ENCODE measurements around the gene SCFD2.

SCFD2 gene

DNA sequence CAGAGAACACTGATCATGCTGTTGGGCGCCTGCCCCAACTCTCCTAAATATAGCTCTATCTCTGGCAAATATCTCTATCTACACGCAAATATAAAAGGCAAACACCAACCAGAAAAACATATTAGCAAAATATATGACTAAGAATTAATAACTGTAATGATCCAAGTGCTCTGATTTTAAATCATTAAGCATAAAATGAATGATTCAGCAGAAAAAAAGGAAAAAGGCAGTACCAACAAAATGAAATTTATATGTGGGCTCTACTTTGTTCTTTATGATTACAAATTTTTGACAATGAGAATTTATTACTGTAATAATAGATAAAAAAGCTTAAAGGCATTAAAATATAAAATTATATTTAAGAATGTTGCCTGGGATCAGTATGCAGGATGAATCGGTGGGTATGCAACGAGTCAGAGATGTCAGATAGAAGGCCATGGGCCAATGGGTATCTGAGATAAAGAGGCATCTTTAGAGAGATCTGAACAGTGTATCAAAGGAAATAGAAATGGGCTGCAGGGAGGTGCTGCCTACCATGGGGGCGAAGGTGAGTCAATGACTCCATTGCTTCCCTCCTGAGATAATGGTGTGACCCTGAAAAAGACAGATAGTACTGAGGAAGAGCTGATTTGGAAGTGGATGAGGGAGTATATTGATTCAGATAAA lies 234.8 kb downstream of the SCFD2 start:
- H3K27ac Mint-ChIP-seq = no peak overlapping the region
- no peaks in the 10 kb centered on the region for H3K27me3 Mint-ChIP-seq
- ATAC-seq (replicated peaks) (no peak), DNase-seq (no peak)
- peaks cover 0 to 4% of the 10 kb centered on the region in 2 donors for H3K4me1 Mint-ChIP-seq (ENCODE audit: low read depth in 2 of 2)
- H3K9me3 Mint-ChIP-seq = peaks cover 0 to 2% of the 10 kb centered on the region in 2 donors
- no peaks in the 10 kb centered on the region for H3K36me3 Mint-ChIP-seq (ENCODE audit: insufficient read depth)
- no peak overlapping the region for H3K4me3 Mint-ChIP-seq

DNA sequence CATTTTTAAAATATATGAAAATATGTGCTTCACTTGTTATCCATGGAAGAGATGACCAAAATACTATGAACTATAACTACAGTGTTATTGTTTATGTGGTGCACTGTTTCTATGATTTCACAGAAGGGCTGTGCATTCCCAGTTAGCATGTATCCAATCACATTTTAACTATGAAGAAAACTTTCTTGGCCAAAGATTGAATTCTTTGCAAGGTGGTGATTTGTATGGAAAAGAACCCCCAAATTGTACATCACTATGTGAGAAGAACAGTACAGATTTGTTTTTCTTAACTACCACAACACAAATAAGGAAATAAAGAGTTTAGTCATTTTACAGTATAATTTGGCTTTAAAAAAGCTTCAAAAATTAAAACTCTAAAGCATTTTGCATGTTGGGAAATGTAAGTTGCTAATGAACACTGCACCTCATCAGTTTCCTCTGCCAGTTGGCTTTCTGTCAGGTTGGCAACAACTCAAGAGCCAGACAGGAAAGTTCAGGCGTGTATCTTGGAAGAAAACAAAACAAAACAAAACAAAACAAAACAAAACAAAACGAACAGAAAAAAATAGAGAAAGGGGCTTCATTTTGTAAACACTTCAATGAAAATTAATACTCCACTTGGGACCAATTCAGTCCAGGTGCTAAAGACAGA lies 237.0 kb downstream of the SCFD2 start:
- H3K9me3 Mint-ChIP-seq = no peaks in the 10 kb centered on the region
- H3K27ac Mint-ChIP-seq = no peak overlapping the region
- no peak overlapping the region for H3K4me3 Mint-ChIP-seq
- H3K36me3 Mint-ChIP-seq (ENCODE audit: insufficient read depth) = no peaks in the 10 kb centered on the region
- DNase-seq = no peak
- ATAC-seq (replicated peaks) = no peak
- no peaks in the 10 kb centered on the region for H3K27me3 Mint-ChIP-seq
- peaks cover 0 to 1% of the 10 kb centered on the region in 2 donors for H3K4me1 Mint-ChIP-seq (ENCODE audit: low read depth in 2 of 2)

DNA sequence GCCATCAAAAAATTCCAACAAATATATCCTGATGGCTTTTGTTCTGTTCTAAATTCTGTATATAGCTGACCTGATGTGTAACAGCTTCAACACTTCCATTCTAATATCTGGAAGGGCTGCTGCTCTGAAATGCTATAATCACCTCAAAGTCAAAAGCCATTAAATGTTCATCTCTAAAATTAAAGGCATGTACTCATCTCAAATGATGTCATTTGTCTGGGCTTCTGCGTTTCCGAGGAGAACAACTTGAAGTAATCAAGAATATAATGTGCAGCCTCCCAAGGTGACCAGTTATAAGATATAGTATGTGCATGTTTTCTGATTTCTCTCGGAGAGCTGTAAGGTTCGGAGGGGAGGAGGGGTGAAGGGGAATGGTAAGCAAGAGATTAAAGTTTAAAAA lies 237.6 kb downstream of the SCFD2 start:
- H3K36me3 Mint-ChIP-seq (ENCODE audit: insufficient read depth) = no peaks in the 10 kb centered on the region
- no peak overlapping the region for H3K27ac Mint-ChIP-seq

DNA sequence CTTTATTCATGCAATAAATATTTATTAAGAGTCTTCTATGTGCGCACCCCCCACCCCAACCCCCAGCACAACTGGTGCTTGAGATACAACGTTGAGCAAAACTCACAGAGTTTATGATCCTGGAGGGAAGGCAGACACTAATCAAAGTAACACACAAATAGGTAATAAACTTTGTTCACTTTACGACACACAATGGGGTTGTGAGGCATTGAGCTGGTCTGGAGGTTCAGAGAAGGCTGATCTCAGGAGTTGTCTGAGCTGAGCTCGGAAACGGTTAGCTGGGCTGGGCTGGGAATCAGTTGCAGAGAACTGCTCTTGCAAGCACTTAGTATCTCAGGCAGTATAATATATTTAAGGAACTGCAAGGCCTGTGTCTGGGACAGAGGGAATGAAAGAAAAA lies 238.5 kb downstream of the SCFD2 start:
- peaks cover 0 to 2% of the 10 kb centered on the region in 2 donors for H3K4me1 Mint-ChIP-seq (ENCODE audit: low read depth in 2 of 2)
- no peak overlapping the region for H3K27ac Mint-ChIP-seq
- H3K27me3 Mint-ChIP-seq = no peaks in the 10 kb centered on the region
- DNase-seq = no peak
- ATAC-seq (replicated peaks) = no peak
- no peak overlapping the region for H3K4me3 Mint-ChIP-seq
- H3K9me3 Mint-ChIP-seq = no peaks in the 10 kb centered on the region
- H3K36me3 Mint-ChIP-seq (ENCODE audit: insufficient read depth) = no peaks in the 10 kb centered on the region

More for the DNA sequence above, 237.6 kb downstream of the SCFD2 start:
- DNase-seq = no peak
- Mint-ChIP-seq H3K9me3 (no peaks in the 10 kb centered on the region), H3K27me3 (no peaks in the 10 kb centered on the region), H3K4me3 (no peak overlapping the region), H3K4me1 (ENCODE audit: low read depth in 2 of 2) (no peaks in the 10 kb centered on the region)
- ATAC-seq (replicated peaks) = no peak

DNA sequence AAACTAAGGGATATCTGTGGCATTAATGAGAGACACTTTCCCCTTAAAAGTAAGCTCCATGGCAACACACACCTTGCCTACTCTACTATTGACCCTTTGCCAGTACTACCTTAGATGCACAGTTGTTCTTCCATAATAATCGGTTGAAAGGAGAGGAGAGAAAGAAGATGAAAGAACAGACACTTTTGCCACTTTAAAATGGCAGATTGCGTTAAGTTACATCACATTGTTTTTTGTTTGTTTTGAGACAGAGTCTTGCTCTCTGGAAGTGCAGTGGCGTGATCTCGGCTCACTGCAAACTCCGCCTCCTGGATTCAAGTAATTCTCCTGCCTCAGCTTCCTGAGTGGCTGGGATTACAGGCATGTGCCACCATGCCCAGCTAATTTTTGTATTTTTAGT lies 239.8 kb downstream of the SCFD2 start:
- no peaks in the 10 kb centered on the region for H3K36me3 Mint-ChIP-seq (ENCODE audit: insufficient read depth)
- H3K27ac Mint-ChIP-seq = no peak overlapping the region
- no peak for ATAC-seq (replicated peaks)
- H3K9me3 Mint-ChIP-seq = no peaks in the 10 kb centered on the region
- H3K27me3 Mint-ChIP-seq = no peaks in the 10 kb centered on the region
- DNase-seq = no peak
- H3K4me1 Mint-ChIP-seq (ENCODE audit: low read depth in 2 of 2) = peaks cover 0 to 2% of the 10 kb centered on the region in 2 donors
- no peak overlapping the region for H3K4me3 Mint-ChIP-seq

DNA sequence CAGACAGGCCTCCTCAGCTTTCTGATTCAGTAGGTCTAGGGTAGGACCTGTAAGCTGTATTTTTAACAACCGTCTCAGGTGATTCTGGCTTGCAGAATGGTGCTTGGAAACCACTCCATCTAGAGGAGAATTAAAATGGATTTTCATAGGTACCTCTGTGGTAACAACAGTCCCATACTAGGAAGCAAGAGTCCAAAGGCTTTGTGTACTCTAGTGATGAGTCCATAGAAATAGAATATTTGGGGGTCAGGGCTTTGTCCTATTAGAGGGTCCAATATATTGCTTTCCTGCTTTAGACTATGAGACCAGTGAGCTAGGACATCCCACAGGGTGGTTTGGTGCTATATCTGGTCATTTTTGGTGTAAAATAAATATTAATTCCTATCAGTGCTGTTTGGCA lies 242.0 kb downstream of the SCFD2 start:
- ATAC-seq (replicated peaks) (no peak), DNase-seq (no peak)
- Mint-ChIP-seq H3K36me3 (ENCODE audit: insufficient read depth) (no peaks in the 10 kb centered on the region), H3K4me3 (no peak overlapping the region), H3K4me1 (ENCODE audit: low read depth in 2 of 2) (peaks cover 0 to 2% of the 10 kb centered on the region in 2 donors), H3K9me3 (no peaks in the 10 kb centered on the region), H3K27ac (no peak overlapping the region), H3K27me3 (no peaks in the 10 kb centered on the region)

DNA sequence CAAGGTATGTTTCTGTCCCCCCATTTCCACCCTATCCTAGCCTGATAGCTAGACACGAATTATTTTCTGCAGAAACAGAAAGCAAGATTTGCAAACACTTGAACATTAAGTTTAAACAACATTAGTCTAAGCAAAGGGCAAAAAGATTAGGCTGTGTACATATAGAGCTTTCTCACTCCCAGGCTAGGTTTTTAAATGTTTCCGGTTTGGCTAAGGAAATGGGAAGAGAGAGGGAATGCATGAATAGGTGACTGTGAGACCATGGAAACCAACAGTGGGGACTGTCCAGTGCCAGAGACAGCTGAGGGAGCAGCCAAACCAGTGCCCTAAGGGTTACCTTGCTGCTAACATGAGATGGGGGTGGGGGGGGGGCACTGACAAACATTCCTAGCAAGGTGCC lies 242.7 kb downstream of the SCFD2 start:
- H3K4me1 Mint-ChIP-seq (ENCODE audit: low read depth in 2 of 2) = peaks cover 0 to 4% of the 10 kb centered on the region in 2 donors
- DNase-seq = no peak
- no peak for ATAC-seq (replicated peaks)
- no peak overlapping the region for H3K4me3 Mint-ChIP-seq
- H3K9me3 Mint-ChIP-seq = no peaks in the 10 kb centered on the region
- H3K27ac Mint-ChIP-seq = no peak overlapping the region
- no peaks in the 10 kb centered on the region for H3K27me3 Mint-ChIP-seq
- no peaks in the 10 kb centered on the region for H3K36me3 Mint-ChIP-seq (ENCODE audit: insufficient read depth)

DNA sequence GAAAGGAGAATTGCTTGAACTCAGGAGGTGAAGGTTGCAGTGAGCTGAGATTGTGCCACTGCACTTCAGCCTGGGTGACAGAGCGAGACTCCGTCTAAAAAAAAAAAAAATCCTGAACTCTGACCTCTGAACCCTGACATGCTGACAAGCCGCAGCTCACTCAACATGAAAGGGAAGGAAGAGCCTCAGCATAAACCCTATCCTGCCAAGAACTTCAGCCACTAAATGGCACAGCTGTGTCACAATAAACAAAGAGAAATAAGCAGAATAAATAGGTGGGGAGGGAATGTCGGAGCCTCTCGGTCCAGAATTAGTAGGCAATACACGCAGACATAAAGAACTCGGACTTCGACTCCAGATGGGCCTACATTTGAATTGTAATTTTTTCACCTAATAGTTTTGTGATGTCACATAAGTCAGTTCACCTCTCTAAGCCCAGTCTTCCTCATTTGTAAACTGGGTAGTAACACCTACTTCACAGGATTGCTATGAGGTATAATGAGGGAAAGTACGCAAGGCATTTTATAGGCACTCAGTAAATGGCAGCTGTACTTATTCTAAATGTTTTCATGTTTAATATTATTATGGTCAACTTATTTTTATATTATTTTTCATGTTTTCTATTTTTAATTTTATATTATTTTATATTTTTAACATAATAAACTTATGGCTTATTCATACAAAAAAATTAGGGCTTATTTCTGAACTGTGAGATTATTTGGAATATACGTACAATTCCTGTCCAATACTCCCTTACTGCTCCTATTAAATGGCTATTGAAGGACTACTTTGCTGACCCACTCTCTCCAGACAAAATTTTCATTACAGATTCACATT lies 243.4 kb downstream of the SCFD2 start:
- H3K4me1 Mint-ChIP-seq (ENCODE audit: low read depth in 2 of 2) = peaks cover 1 to 4% of the 10 kb centered on the region in 2 donors
- ATAC-seq (replicated peaks) = no peak
- H3K9me3 Mint-ChIP-seq = no peaks in the 10 kb centered on the region
- H3K4me3 Mint-ChIP-seq = no peak overlapping the region
- no peak overlapping the region for H3K27ac Mint-ChIP-seq
- no peaks in the 10 kb centered on the region for H3K27me3 Mint-ChIP-seq
- DNase-seq = no peak
- H3K36me3 Mint-ChIP-seq (ENCODE audit: insufficient read depth) = no peaks in the 10 kb centered on the region

DNA sequence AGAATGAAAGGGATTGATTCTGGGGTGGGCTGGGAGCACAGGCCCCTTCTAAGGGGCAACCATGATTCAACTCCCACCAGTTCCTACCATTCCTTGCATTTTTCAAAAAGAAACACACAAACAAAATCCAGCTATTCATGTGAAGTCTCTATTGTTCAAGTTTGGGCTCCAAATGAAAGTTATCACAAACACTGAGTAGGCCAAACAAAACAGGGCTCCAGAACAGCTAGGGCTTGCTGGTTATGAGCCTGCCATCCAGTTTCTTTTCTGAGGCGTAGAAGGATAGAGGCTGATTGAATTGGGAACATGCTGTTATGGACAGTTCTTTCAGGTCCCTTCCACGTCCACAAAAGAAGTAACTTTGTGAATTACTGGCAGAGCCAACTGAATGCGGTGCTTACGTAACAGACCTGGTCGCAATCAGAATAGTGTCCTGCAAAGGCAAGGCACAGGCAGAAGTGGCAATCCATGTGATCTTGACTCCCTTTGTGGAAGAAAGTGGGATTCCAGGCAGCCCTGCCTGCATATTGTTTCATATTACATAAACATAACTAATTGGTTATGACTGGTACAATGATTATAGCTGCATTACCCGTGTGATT lies 244.5 kb downstream of the SCFD2 start:
- H3K9me3 Mint-ChIP-seq = no peaks in the 10 kb centered on the region
- no peaks in the 10 kb centered on the region for H3K27me3 Mint-ChIP-seq
- ATAC-seq (replicated peaks) = no peak
- H3K4me1 Mint-ChIP-seq (ENCODE audit: low read depth in 2 of 2) = peaks cover 4 to 10% of the 10 kb centered on the region in 2 donors
- H3K27ac Mint-ChIP-seq = no peak overlapping the region
- no peak for DNase-seq
- H3K4me3 Mint-ChIP-seq = no peak overlapping the region
- H3K36me3 Mint-ChIP-seq (ENCODE audit: insufficient read depth) = no peaks in the 10 kb centered on the region

DNA sequence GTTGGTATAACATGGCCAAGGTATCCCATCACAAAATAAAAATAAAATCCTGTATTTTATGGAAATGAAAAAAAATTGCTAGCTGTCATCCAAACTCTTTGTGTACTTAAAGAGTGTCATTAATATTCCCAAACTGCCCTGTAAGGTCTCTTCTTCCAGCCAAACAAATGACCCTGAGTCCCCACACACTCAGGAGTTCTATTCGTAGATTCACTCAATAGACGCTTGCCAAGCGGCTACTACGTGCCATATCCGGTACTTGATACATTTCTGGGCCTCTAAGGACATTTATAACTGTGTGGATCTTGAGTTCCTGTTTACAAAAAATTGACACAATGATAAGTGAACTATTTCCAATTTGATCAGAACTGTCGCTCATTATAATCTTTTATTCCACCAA lies 245.1 kb downstream of the SCFD2 start:
- Mint-ChIP-seq H3K9me3 (no peaks in the 10 kb centered on the region), H3K27ac (no peak overlapping the region), H3K4me1 (ENCODE audit: low read depth in 2 of 2) (peaks cover 4 to 11% of the 10 kb centered on the region in 2 donors), H3K4me3 (no peak overlapping the region), H3K36me3 (ENCODE audit: insufficient read depth) (no peaks in the 10 kb centered on the region), H3K27me3 (no peaks in the 10 kb centered on the region)
- DNase-seq (no peak), ATAC-seq (replicated peaks) (no peak)

DNA sequence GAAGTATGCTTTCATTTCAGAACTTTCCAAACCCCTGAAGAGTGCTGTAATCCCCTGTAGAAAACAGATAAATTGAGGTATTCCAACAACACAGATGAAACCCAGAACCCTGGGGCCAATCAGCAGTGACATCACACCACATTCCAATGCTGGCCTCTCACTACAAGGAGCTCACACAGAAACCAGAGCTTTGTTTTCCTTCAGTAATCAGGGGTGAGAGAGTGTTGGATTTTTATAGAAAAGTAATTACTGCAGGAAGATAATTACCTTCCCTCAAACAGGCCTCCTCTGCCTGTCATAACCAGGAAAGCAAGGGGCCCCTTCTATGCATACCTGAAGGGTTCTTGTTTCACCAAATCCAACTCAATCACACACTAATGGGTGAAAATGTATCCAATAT lies 246.2 kb downstream of the SCFD2 start:
- no peak for DNase-seq

DNA sequence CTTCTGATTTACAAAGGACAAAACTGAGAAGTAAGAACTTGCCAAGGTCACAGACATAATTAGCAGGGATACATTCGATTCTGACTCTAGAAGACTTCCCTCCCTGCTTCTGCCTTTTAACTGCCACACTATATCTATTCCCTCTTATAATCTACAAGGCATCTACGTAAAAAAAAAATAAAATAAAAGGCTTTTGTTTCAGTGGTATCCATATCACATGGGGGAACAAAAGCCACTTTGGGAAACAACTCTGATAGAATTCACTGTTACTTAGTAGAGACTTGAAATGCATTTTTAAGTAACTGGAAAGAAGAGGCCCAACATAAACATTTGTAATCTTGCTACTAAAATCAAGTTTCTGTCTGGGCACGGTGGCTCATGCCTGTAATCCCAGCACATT lies 247.2 kb downstream of the SCFD2 start:
- H3K27ac Mint-ChIP-seq = no peak overlapping the region
- ATAC-seq (replicated peaks) = no peak
- no peak overlapping the region for H3K4me3 Mint-ChIP-seq
- peaks cover 4 to 11% of the 10 kb centered on the region in 2 donors for H3K4me1 Mint-ChIP-seq (ENCODE audit: low read depth in 2 of 2)
- no peaks in the 10 kb centered on the region for H3K27me3 Mint-ChIP-seq
- H3K9me3 Mint-ChIP-seq = no peaks in the 10 kb centered on the region
- no peaks in the 10 kb centered on the region for H3K36me3 Mint-ChIP-seq (ENCODE audit: insufficient read depth)
- DNase-seq = no peak

More for the DNA sequence above, 246.2 kb downstream of the SCFD2 start:
- Mint-ChIP-seq H3K27me3 (no peaks in the 10 kb centered on the region), H3K4me3 (no peak overlapping the region), H3K4me1 (ENCODE audit: low read depth in 2 of 2) (peaks cover 4 to 11% of the 10 kb centered on the region in 2 donors), H3K9me3 (no peaks in the 10 kb centered on the region), H3K36me3 (ENCODE audit: insufficient read depth) (no peaks in the 10 kb centered on the region), H3K27ac (no peak overlapping the region)
- no peak for ATAC-seq (replicated peaks)

DNA sequence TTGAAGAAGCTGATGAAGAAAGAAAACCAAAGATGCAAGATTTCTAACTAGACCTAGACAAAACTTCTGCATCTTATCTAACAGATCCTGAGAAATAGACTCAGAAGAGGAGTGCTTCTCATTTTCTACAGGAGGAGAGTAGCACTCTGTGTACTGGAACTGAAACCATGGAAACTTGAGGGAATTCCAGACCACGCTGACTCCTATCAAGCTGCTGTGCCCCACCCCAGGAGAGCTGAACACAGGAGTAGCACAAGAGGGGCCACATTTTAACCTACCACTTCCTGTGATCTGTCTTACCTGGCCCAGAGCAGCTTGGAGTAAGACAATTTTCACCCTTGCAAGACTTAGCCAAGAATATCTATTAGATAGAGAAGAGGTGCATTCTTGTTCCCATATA lies 248.9 kb downstream of the SCFD2 start:
- H3K4me1 Mint-ChIP-seq (ENCODE audit: low read depth in 2 of 2) = peaks cover 8 to 9% of the 10 kb centered on the region in 2 donors
- no peaks in the 10 kb centered on the region for H3K27me3 Mint-ChIP-seq
- H3K36me3 Mint-ChIP-seq (ENCODE audit: insufficient read depth) = no peaks in the 10 kb centered on the region
- peaks cover 0 to 2% of the 10 kb centered on the region in 2 donors for H3K9me3 Mint-ChIP-seq
- H3K4me3 Mint-ChIP-seq = no peak overlapping the region
- DNase-seq = no peak
- ATAC-seq (replicated peaks) = no peak
- no peak overlapping the region for H3K27ac Mint-ChIP-seq

All from effector memory CD8-positive, alpha-beta T cell (primary cell).